Right atrium auricular region (tissue), 2 donors: ENCODE measurements around the gene DDX50. TPM values are rescaled to one million over a fixed set of nuclear protein-coding genes. Genes with fewer than 3 reads are reported as not detected.

Source experiments
- DNase-seq: peaks from one replicate; pipeline ENCODE4 v3.0.0-alpha.2; 2019; ENCODE audit warnings: low spot score
- H3K27ac ChIP-seq, 2 donors: fragments of 200-600 bp; sonication (generic); 1 replicate in 1 of 2; 2 replicates in 1 of 2; pipeline ENCODE4 v1.5.1; 2016 to 2019
- H3K27me3 ChIP-seq, 2 donors: fragments of 200-600 bp; sonication (generic); one replicate each; pipeline versions ENCODE4 v1.5.1 to v1.6.0; 2017 to 2019
- H3K36me3 ChIP-seq: fragments of 200-600 bp; sonication (generic); one replicate; pipeline ENCODE4 v1.5.1; 2016
- H3K4me1 ChIP-seq, 2 donors: fragments of 200-600 bp; sonication (generic); one replicate each; pipeline versions ENCODE4 v1.5.1 to v1.6.0; 2017 to 2019
- H3K4me3 ChIP-seq, 2 donors: fragments of 200-600 bp; sonication (generic); 1 replicate in 1 of 2; 2 replicates in 1 of 2; pipeline ENCODE4 v1.5.1; 2017 to 2019; ENCODE audit warnings: mild to moderate bottlenecking in 1 of 2, moderate library complexity in 1 of 2
- H3K9me3 ChIP-seq, 2 donors: fragments of 200-600 bp; sonication (generic); one replicate each; pipeline ENCODE4 v1.5.1; 2019
- CTCF ChIP-seq, 2 donors: fragments of 200-600 bp; sonication (generic); IDR thresholded peaks; one replicate each; pipeline ENCODE4 v1.5.1; 2019; ENCODE audit warnings: antibody characterized with exemption in 2 of 2
- total RNA-seq, 2 donors: library from RNA; depleted of rRNA; stranded (reverse); fragments of >200 nt; gene quantifications; one replicate each; pipeline ENCODE4 v1.1.0, GENCODE V29; 2016

The DDX50 gene
- total RNA-seq, 2 donors from 2014 or later = 18.9 to 22.3 TPM

DNA sequence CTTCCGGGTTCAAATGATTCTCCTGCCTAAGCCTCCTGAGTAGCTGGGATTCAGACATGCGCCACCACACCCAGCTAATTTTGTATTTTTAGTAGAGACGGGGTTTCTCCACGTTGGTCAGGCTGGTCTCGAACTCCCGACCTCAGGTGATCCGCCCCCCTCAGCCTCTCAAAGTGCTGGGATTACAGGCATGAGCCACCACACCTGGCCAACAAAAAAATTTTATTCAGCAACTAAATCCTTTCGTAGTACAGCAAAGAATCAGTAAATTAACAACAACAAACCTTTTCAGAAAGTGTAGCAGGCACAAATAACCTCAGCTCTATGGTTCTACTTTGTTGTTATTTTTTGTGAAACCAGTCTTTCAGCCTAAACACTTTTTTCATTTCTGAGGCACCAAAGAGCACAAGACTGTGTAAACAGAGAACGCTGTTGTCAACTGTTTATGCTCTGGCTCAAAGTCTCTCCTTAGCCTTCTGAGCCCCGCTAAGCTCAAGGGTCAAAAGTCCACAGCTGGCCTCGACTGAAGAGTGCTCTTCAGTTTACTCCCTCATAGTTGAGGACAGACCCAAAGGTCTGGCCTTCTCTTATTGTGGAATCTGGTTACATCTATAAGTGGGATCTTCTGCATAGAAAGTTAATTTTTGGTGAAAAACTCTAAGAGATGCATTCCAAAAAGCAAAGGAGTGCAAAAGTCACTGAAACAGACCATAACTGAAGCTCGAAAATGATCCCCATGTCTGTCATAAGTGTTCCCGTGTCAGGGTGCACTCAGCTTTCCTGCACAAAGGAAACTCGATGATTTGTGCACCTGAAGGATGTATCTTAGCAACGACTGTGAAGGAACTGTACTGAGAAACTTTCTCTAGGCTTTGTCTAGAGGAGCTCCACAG, 24.6 kb upstream of the DDX50 start:
- H3K9me3 ChIP-seq = no peaks in the 10 kb centered on the region
- no peak overlapping the region for H3K4me3 ChIP-seq
- no peaks in the 10 kb centered on the region for H3K27me3 ChIP-seq
- H3K27ac ChIP-seq = no peak overlapping the region
- no peaks in the 10 kb centered on the region for H3K36me3 ChIP-seq
- DNase-seq = no peak
- no peaks in the 10 kb centered on the region for H3K4me1 ChIP-seq
- TF ChIP-seq CTCF (IDR thresholded peaks at IDR 0.05) = no peak

DNA sequence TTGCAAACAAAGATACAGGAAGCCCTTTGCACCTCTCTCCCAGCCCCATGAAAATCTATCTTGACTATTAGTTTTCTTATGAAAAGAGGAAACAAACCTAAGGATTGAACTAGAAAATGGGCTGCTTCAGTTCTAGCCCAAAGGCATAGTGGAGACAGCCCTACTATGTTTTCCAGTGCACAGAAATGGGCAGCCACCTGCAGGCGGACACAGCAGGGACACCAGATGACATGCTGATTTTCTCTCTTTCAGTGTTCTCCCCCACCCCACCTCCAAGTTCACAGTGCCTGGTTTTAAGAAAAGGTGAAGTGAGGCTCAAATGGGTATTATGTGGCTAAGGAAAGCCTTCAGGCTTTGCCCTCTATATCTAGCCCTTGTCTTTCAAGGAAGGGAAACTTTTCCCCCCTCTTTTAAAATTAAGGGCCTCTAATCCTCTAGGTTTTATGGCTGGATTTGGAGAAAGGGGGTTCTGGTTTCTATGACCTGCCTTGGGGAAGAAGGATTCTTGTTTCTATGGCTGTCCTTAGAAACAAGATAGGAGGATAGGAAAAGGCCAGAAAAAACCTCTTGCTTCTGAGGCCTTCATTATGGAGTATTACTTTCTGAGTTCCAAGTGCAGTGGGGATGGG, 23.5 kb upstream of the DDX50 start:
- no peak for TF ChIP-seq CTCF (IDR thresholded peaks at IDR 0.05)
- Histone ChIP-seq H3K4me1 (no peaks in the 10 kb centered on the region), H3K27me3 (no peaks in the 10 kb centered on the region), H3K27ac (no peak overlapping the region), H3K4me3 (no peak overlapping the region), H3K36me3 (no peaks in the 10 kb centered on the region), H3K9me3 (no peaks in the 10 kb centered on the region)
- no peak for DNase-seq

- Histone ChIP-seq H3K4me1 (no peaks in the 10 kb centered on the region), H3K27ac (no peak overlapping the region), H3K36me3 (no peaks in the 10 kb centered on the region), H3K4me3 (no peak overlapping the region), H3K27me3 (no peaks in the 10 kb centered on the region), H3K9me3 (no peaks in the 10 kb centered on the region)
- TF ChIP-seq CTCF (IDR thresholded peaks at IDR 0.05) = no peak
- no peak for DNase-seq
These were observed 22.6 kb upstream of the DDX50 start for GRCh38 chr10:68878496-68878895.

GRCh38 chr10:68879628-68880027, 21.5 kb upstream of the DDX50 start:
- no peak for TF ChIP-seq CTCF (IDR thresholded peaks at IDR 0.05)
- Histone ChIP-seq H3K36me3 (no peaks in the 10 kb centered on the region), H3K4me1 (no peaks in the 10 kb centered on the region), H3K9me3 (no peaks in the 10 kb centered on the region), H3K4me3 (no peak overlapping the region), H3K27me3 (no peaks in the 10 kb centered on the region), H3K27ac (no peak overlapping the region)
- DNase-seq = no peak

GRCh38 chr10:68880181-68880580, 20.9 kb upstream of the DDX50 start:
- no peaks in the 10 kb centered on the region for H3K27me3 ChIP-seq
- H3K9me3 ChIP-seq = no peaks in the 10 kb centered on the region
- no peak for DNase-seq
- no peaks in the 10 kb centered on the region for H3K36me3 ChIP-seq
- H3K4me1 ChIP-seq = no peaks in the 10 kb centered on the region
- H3K4me3 ChIP-seq = no peak overlapping the region
- no peak overlapping the region for H3K27ac ChIP-seq
- TF ChIP-seq CTCF (IDR thresholded peaks at IDR 0.05) = no peak
